CD4-positive, alpha-beta T cell (primary cell): ENCODE measurements around the gene MAP3K6. TPM values are rescaled to one million over a fixed set of nuclear protein-coding genes. Genes with fewer than 3 reads are reported as not detected.

ENCODE experiments used
- ATAC-seq: fragments of 200-7000 bp; cut with Tn5 transposase; one replicate; pipeline ENCODE4 v1.10.0; 2022; ENCODE audit warnings: mild to moderate bottlenecking; ENCODE audit not compliant: poor library complexity
- CTCF ChIA-PET: fragments of 350-600 bp; sonication (Branson Sonifier 250); formaldehyde crosslinking; loops from one replicate; lab custom pipeline; 2021; ENCODE audit warnings: antibody characterized with exemption, inconsistent platforms; lab: Charles Lee
- POLR2A ChIA-PET: fragments of 350-600 bp; sonication (Branson Sonifier 250); formaldehyde crosslinking; loops from one replicate; lab custom pipeline; 2021; ENCODE audit warnings: antibody characterized with exemption, inconsistent platforms; lab: Charles Lee
- DNase-seq, 14 experiments: peaks; one replicate each; pipeline ENCODE4 v3.0.0-alpha.2; 2013 to 2020; ENCODE audit warnings: mixed read lengths in 2 of 14
- H3K27ac ChIP-seq, 2 donors: one replicate each; pipeline versions ENCODE4 v1.5.1 to v1.7.0; 2013; ENCODE audit warnings: low read length in 2 of 2, low read depth in 1 of 2, mild to moderate bottlenecking in 1 of 2
- H3K27me3 ChIP-seq, 2 experiments: 1 replicate in 1 of 2; 2 replicates in 1 of 2; pipeline versions ENCODE4 v1.6.1 to v1.7.0; 2013; ENCODE audit warnings: low read length in 2 of 2, control low read depth in 1 of 2, mild to moderate bottlenecking in 1 of 2, moderate library complexity in 1 of 2; ENCODE audit not compliant: insufficient read depth in 2 of 2, control insufficient read depth in 1 of 2
- H3K36me3 ChIP-seq: one replicate; pipeline ENCODE4 v1.6.1; 2013; ENCODE audit warnings: low read length, control low read depth; ENCODE audit not compliant: insufficient read depth
- H3K4me1 ChIP-seq: one replicate; pipeline ENCODE4 v1.6.1; 2013; ENCODE audit warnings: low read length, control low read depth; ENCODE audit not compliant: insufficient read depth
- H3K4me3 ChIP-seq: one replicate; pipeline ENCODE4 v1.5.1; 2013; ENCODE audit warnings: mild to moderate bottlenecking, low read length, moderate library complexity
- H3K9me3 ChIP-seq, 2 experiments: 1 replicate in 1 of 2; 2 replicates in 1 of 2; pipeline versions ENCODE4 v1.6.1 to v1.7.0; 2013; ENCODE audit warnings: low read length in 2 of 2, mild to moderate bottlenecking in 2 of 2, control low read depth in 1 of 2, moderate library complexity in 1 of 2; ENCODE audit not compliant: control insufficient read depth in 1 of 2, insufficient read depth in 1 of 2
- H3K27ac Mint-ChIP-seq: one replicate; pipeline ENCODE4 v1.8.0; 2020; ENCODE audit warnings: mixed read lengths
- H3K27me3 Mint-ChIP-seq: one replicate; pipeline ENCODE4 v1.8.0; 2021; ENCODE audit warnings: mixed read lengths
- H3K36me3 Mint-ChIP-seq: one replicate; pipeline ENCODE4 v1.8.0; 2021; ENCODE audit warnings: low read depth, mixed read lengths
- H3K4me1 Mint-ChIP-seq: one replicate; pipeline ENCODE4 v1.8.0; 2021; ENCODE audit warnings: low read depth, mixed read lengths
- H3K4me3 Mint-ChIP-seq: one replicate; pipeline ENCODE4 v1.8.0; 2020; ENCODE audit warnings: mild to moderate bottlenecking, mixed read lengths
- H3K9me3 Mint-ChIP-seq: one replicate; pipeline ENCODE4 v1.8.0; 2020; ENCODE audit warnings: mixed read lengths
- intact Hi-C, 2 experiments: fragments of 100-400 bp; cut with DNase I in 1 of 2; cut with micrococcal nuclease in 1 of 2; formaldehyde crosslinking; loops; one replicate each; pipeline versions ENCODE4 v1.15.1 to v1.9.0; 2023 to 2025; cut with DNase I, micrococcal nuclease
- total RNA-seq, 174 experiments: library from RNA in 2 of 174; stranded (reverse) in 2 of 174; gene quantifications; one replicate each; pipeline ENCODE4 v1.2.3 and lab custom pipeline; 2021 to 2026
- TF ChIP-seq, protein P1 (sequence below): fragments of 200-600 bp; IDR thresholded peaks from one replicate; pipeline ENCODE4 v1.8.0; 2022; ENCODE audit warnings: antibody characterized with exemption, mild to moderate bottlenecking

Gene MAP3K6
- total RNA-seq, 2 experiments from 2014 or later = 8.5 to 8.8 TPM

DNA sequence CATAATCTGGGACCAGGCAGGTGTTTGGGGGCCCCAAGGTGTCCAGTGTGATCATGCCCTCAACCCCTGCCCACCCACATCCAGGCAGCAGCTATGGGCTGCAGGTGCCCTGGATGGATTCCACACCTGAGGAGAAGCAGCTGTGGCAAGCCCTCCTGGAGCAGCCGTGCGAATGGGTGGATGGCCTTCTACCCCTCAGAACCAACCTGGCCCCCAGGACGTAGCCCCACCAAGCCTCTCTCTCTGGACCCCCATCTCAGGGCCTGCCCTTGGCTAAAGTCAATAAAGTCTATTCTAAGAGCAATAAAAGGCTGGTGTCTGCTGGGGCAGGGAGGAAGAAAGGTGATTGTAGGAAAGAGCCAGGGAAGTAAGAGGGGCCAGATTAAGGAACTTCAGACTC is 13.1 kb downstream of the MAP3K6 start:
- POLR2A ChIA-PET = interaction anchor here (1.3 kb wide), 1 partner anchor 13 kb away, joined by 7 read pairs; the partner anchor contains the start of gene MAP3K6
- DNase-seq (no peak), ATAC-seq (no peak)
- H3K9me3 Mint-ChIP-seq = no peaks in the 10 kb centered on the region
- H3K27me3 ChIP-seq = no peaks in the 10 kb centered on the region
- TF ChIP-seq, protein P1, sequence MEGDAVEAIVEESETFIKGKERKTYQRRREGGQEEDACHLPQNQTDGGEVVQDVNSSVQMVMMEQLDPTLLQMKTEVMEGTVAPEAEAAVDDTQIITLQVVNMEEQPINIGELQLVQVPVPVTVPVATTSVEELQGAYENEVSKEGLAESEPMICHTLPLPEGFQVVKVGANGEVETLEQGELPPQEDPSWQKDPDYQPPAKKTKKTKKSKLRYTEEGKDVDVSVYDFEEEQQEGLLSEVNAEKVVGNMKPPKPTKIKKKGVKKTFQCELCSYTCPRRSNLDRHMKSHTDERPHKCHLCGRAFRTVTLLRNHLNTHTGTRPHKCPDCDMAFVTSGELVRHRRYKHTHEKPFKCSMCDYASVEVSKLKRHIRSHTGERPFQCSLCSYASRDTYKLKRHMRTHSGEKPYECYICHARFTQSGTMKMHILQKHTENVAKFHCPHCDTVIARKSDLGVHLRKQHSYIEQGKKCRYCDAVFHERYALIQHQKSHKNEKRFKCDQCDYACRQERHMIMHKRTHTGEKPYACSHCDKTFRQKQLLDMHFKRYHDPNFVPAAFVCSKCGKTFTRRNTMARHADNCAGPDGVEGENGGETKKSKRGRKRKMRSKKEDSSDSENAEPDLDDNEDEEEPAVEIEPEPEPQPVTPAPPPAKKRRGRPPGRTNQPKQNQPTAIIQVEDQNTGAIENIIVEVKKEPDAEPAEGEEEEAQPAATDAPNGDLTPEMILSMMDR = no peak
- H3K4me3 Mint-ChIP-seq = no peak overlapping the region
- H3K36me3 Mint-ChIP-seq = peaks cover 9% of the 10 kb centered on the region
- H3K27ac Mint-ChIP-seq = peak overlapping the region; percentile 6
- CTCF ChIA-PET = interaction anchor here (0.7 to 1.7 kb wide), 3 partner anchors 13 to 42 kb away, joined by 3 to 8 read pairs (median 3); partner anchors contain the start of gene MAP3K6
- peaks cover 31% of the 10 kb centered on the region for H3K36me3 ChIP-seq
- no peaks in the 10 kb centered on the region for H3K9me3 ChIP-seq
- H3K27ac ChIP-seq = peak overlapping the region in 1 of 2 donors; percentile 35
- H3K4me1 Mint-ChIP-seq = peaks cover 26% of the 10 kb centered on the region
- no peaks in the 10 kb centered on the region for H3K27me3 Mint-ChIP-seq
- peaks cover 41% of the 10 kb centered on the region for H3K4me1 ChIP-seq
- H3K4me3 ChIP-seq = no peak overlapping the region
- intact Hi-C loops = no loop called here

GRCh38 chr1:27353166-27353565 is 13.6 kb downstream of the MAP3K6 start:
- peak overlapping the region in 1 of 2 donors; percentile 35 for H3K27ac ChIP-seq
- TF ChIP-seq, protein P1 = no peak
- no peak overlapping the region for H3K4me3 ChIP-seq
- H3K9me3 ChIP-seq = no peaks in the 10 kb centered on the region
- ChIA-PET CTCF (interaction anchor here (0.7 to 1.7 kb wide), 2 partner anchors 13 to 42 kb away, joined by 3 to 8 read pairs; partner anchors contain the start of gene MAP3K6), POLR2A (interaction anchor here (0.7 kb wide), 1 partner anchor 12 kb away, joined by 4 read pairs; the partner anchor contains the start of gene SYTL1)
- DNase-seq (no peak), ATAC-seq (no peak)
- peaks cover 36% of the 10 kb centered on the region for H3K4me1 ChIP-seq
- Mint-ChIP-seq H3K36me3 (peaks cover 10% of the 10 kb centered on the region), H3K4me3 (no peak overlapping the region), H3K27me3 (no peaks in the 10 kb centered on the region), H3K4me1 (peaks cover 24% of the 10 kb centered on the region), H3K9me3 (no peaks in the 10 kb centered on the region), H3K27ac (no peak overlapping the region)
- H3K27me3 ChIP-seq = no peaks in the 10 kb centered on the region
- H3K36me3 ChIP-seq = peaks cover 33% of the 10 kb centered on the region
- intact Hi-C loops = no loop called here

GRCh38 chr1:27351541-27352107 is 15.1 kb downstream of the MAP3K6 start:
- no peak for ATAC-seq
- H3K4me3 Mint-ChIP-seq = peak overlapping the region; percentile 25
- H3K27me3 Mint-ChIP-seq = no peaks in the 10 kb centered on the region
- H3K9me3 Mint-ChIP-seq = no peaks in the 10 kb centered on the region
- TF ChIP-seq, protein P1 = no peak
- H3K9me3 ChIP-seq = no peaks in the 10 kb centered on the region
- ChIA-PET POLR2A (interaction anchor here (1.1 kb wide), 1 partner anchor 11 kb away, joined by 3 read pairs; no protein-coding TSS in a partner anchor), CTCF (interaction anchor here (1.3 kb wide), 1 partner anchor 15 kb away, joined by 3 read pairs; the partner anchor contains the start of gene MAP3K6)
- no peak overlapping the region for H3K27ac Mint-ChIP-seq
- DNase-seq = no peak
- H3K4me3 ChIP-seq = no peak overlapping the region
- peaks cover 20% of the 10 kb centered on the region for H3K36me3 Mint-ChIP-seq
- H3K27me3 ChIP-seq = no peaks in the 10 kb centered on the region
- H3K4me1 ChIP-seq = peaks cover 29% of the 10 kb centered on the region
- H3K27ac ChIP-seq = no peak overlapping the region
- peaks cover 15% of the 10 kb centered on the region for H3K4me1 Mint-ChIP-seq
- intact Hi-C loops = no loop called here
- peaks cover 42% of the 10 kb centered on the region for H3K36me3 ChIP-seq
